D341Med (cell line): Measurements from ENCODE around the gene RHBDD2.
"Not testable (repeated sequence)": the region's sequence is repeated elsewhere in the genome, so short reads cannot be mapped to it uniquely, and the experiment has no call there.

Experiments used
- DNase-seq: peaks from one replicate; pipeline ENCODE4 v3.0.0; 2012; ENCODE audit warnings: low spot score

The RHBDD2 gene

GRCh38 chr7:75878769-75879611 lies at the start of gene RHBDD2:
Gene RHBDD2, plus strand, starts transcription at chr7:75879034. Its CDS starts 49 bp downstream, at chr7:75879083.
- peak; percentile 99 for DNase-seq

GRCh38 chr7:75829656-75830055 lies 49.2 kb upstream of the RHBDD2 start:
- not testable (repeated sequence) for DNase-seq

- DNase-seq: no peak
These were observed 47.9 kb upstream of the RHBDD2 start for GRCh38 chr7:75830978-75831377.

GRCh38 chr7:75833662-75834061 lies 45.2 kb upstream of the RHBDD2 start:
- not testable (repeated sequence) for DNase-seq

GRCh38 chr7:75835688-75836285 lies 43.0 kb upstream of the RHBDD2 start:
- no peak for DNase-seq

- DNase-seq: no peak
These were observed 42.0 kb upstream of the RHBDD2 start for GRCh38 chr7:75836798-75837197.

GRCh38 chr7:75838281-75838930 lies 40.4 kb upstream of the RHBDD2 start:
- not testable (repeated sequence) for DNase-seq

GRCh38 chr7:75840029-75840428 lies 38.8 kb upstream of the RHBDD2 start:
- DNase-seq: no peak

GRCh38 chr7:75842836-75843446 lies 35.9 kb upstream of the RHBDD2 start:
- no peak for DNase-seq

- no peak for DNase-seq
These were observed 35.2 kb upstream of the RHBDD2 start for GRCh38 chr7:75843613-75844116.

- DNase-seq: no peak
These were observed 34.7 kb upstream of the RHBDD2 start for GRCh38 chr7:75844158-75844557.

GRCh38 chr7:75845132-75845531 lies 33.7 kb upstream of the RHBDD2 start:
- DNase-seq: not testable (repeated sequence)

GRCh38 chr7:75847707-75848106 lies 31.1 kb upstream of the RHBDD2 start:
- no peak for DNase-seq

GRCh38 chr7:75849573-75849972 lies 29.3 kb upstream of the RHBDD2 start:
- DNase-seq: no peak

- DNase-seq: no peak
These were observed 28.6 kb upstream of the RHBDD2 start for GRCh38 chr7:75850235-75850634.

GRCh38 chr7:75854233-75854632 lies 24.6 kb upstream of the RHBDD2 start:
- DNase-seq: no peak

- not testable (repeated sequence) for DNase-seq
These were observed 24.0 kb upstream of the RHBDD2 start for GRCh38 chr7:75854813-75855345.

GRCh38 chr7:75856536-75856935 lies 22.3 kb upstream of the RHBDD2 start:
- DNase-seq: no peak

GRCh38 chr7:75858410-75858809 lies 20.4 kb upstream of the RHBDD2 start:
- DNase-seq: no peak

- DNase-seq: no peak
These were observed 17.2 kb upstream of the RHBDD2 start for GRCh38 chr7:75861636-75862035.

- DNase-seq: not testable (repeated sequence)
These were observed 14.6 kb upstream of the RHBDD2 start for GRCh38 chr7:75864251-75864650.

- no peak for DNase-seq
These were observed 12.7 kb upstream of the RHBDD2 start for GRCh38 chr7:75866114-75866488.
